K562 (cell line): ENCODE data around the gene PFN3. TPM values are rescaled to one million over a fixed set of nuclear protein-coding genes. Genes with fewer than 3 reads are reported as not detected.
A peak's percentile ranks its signal among the peaks of the same experiment; 100 is the strongest.

Experiments used
- EWSR1 ChIP-seq: fragments of 450-650 bp; IDR thresholded peaks from 2 replicates; pipeline ENCODE4 v1.6.1; 2018; ENCODE audit warnings: borderline replicate concordance, mild to moderate bottlenecking, low read depth, moderate library complexity; ENCODE audit not compliant: partially characterized antibody
- FIP1L1 ChIP-seq: fragments of 200-400 bp; formaldehyde crosslinking; IDR thresholded peaks from 2 replicates; pipeline ENCODE4 v1.6.1; 2018; ENCODE audit warnings: mild to moderate bottlenecking, low read depth, low read length; ENCODE audit not compliant: poor library complexity, severe bottlenecking
- FOS ChIP-seq: IDR thresholded peaks from 3 replicates; pipeline ENCODE4 v1.6.1; 2011; ENCODE audit not compliant: insufficient read length; ENCODE audit errors: extremely low read depth
- HNRNPLL ChIP-seq: fragments of 200-400 bp; formaldehyde crosslinking; IDR thresholded peaks from 2 replicates; pipeline ENCODE4 v1.6.1; 2017; ENCODE audit warnings: low read length, low read depth, mild to moderate bottlenecking; ENCODE audit not compliant: poor library complexity, severe bottlenecking
- PATZ1 ChIP-seq: fragments of 250-450 bp; sonication (Bioruptor Pico); IDR thresholded peaks from 2 replicates; pipeline ENCODE4 v1.5.0; 2020; ENCODE audit warnings: mild to moderate bottlenecking, borderline replicate concordance
- PURB ChIP-seq: sonication (generic); formaldehyde crosslinking; IDR thresholded peaks from 2 replicates; pipeline ENCODE4 v1.9.0; 2021; ENCODE audit warnings: low read depth, mild to moderate bottlenecking, missing genetic modification reagents
- RBM25 ChIP-seq: fragments of 200-400 bp; formaldehyde crosslinking; IDR thresholded peaks from 2 replicates; pipeline ENCODE4 v1.6.1; 2018; ENCODE audit warnings: low read length, low read depth, moderate library complexity; ENCODE audit not compliant: severe bottlenecking
- SP1 ChIP-seq: sonication (generic); formaldehyde crosslinking; IDR thresholded peaks from 2 replicates; pipeline ENCODE4 v1.8.1; 2022; ENCODE audit warnings: mild to moderate bottlenecking, missing genetic modification reagents
- TEAD1 ChIP-seq, 2 experiments: fragments of 450-650 bp in 1 of 2; sonication (generic) in 1 of 2; formaldehyde crosslinking; IDR thresholded peaks; 2 replicates each; pipeline versions ENCODE4 v1.4.0 to v1.8.0; 2020 to 2022; ENCODE audit warnings: mild to moderate bottlenecking in 2 of 2, missing genetic modification reagents in 1 of 2
- XRCC5 ChIP-seq: fragments of 200-400 bp; formaldehyde crosslinking; IDR thresholded peaks from 2 replicates; pipeline ENCODE4 v1.6.1; 2017; ENCODE audit warnings: low read depth, mild to moderate bottlenecking, low read length
- ZBTB26 ChIP-seq: fragments of 450-650 bp; formaldehyde crosslinking; IDR thresholded peaks from 2 replicates; pipeline ENCODE4 v1.4.0; 2022; ENCODE audit warnings: missing genetic modification characterization
- ZBTB40 ChIP-seq, 2 experiments: fragments of 450-650 bp in 1 of 2; sonication (generic) in 1 of 2; formaldehyde crosslinking in 1 of 2; IDR thresholded peaks; 2 replicates each; pipeline versions ENCODE4 v1.7.1 to v1.9.0; 2016 to 2022; ENCODE audit warnings: inconsistent platforms in 1 of 2, mild to moderate bottlenecking in 1 of 2, missing genetic modification reagents in 1 of 2
- ZNF239 ChIP-seq: fragments of 250-450 bp; sonication (Bioruptor Pico); IDR thresholded peaks from 2 replicates; pipeline ENCODE4 v1.4.0; 2020; ENCODE audit warnings: mild to moderate bottlenecking
- polyA plus RNA-seq, 8 experiments: library from polyadenylated mRNA; depleted of rRNA in 4 of 8; stranded (reverse) in 5 of 8; unstranded in 3 of 8; fragments of >200 nt; fragmentation: Nextera tagmentation in 2 of 8; fragmentation: Illumina TruSeq in 1 of 8; extraction: Ambion mirVana in 2 of 8; extraction: Trizol in 1 of 8; gene quantifications; 2 replicates each; pipeline versions ENCODE4 v1.2.1 to v1.2.3, GENCODE V29; 2011 to 2014; ENCODE audit warnings: inconsistent platforms in 1 of 8, missing spikeins in 1 of 8
- total RNA-seq, 7 experiments: library from RNA; depleted of rRNA in 6 of 7; stranded (reverse); fragments of >200 nt in 6 of 7; fragmentation: Illumina TruSeq in 2 of 7; extraction: Trizol in 2 of 7; gene quantifications; 2 replicates each; pipeline versions ENCODE4 v1.2.1 to v1.2.3, GENCODE V29; 2011 to 2021; ENCODE audit warnings: low replicate concordance in 1 of 7

The PFN3 gene
- total and polyA plus RNA-seq, 9 of the 15 experiments (the other 6 are each of a cell fraction or from before 2014, with no cell fraction given): not detected

GRCh38 chr5:177351392-177352329 lies 48.8 kb downstream of the PFN3 start, which contains the start of gene LMAN2 (continued):
- TF ChIP-seq PATZ1 (CRISPR knock-in tag) (no peak), ZNF239 (CRISPR knock-in tag) (no peak), HNRNPLL (no peak), FOS (peak; percentile 97), ZBTB40 (IDR thresholded peaks at IDR 0.05) (peak; percentile 99), ZBTB40 (CRISPR knock-in tag; IDR thresholded peaks at IDR 0.05) (no peak), XRCC5 (peak; percentile 89; the same call in 1 of the 2 replicates), ZBTB26 (peak; percentile 61; the same call in 1 of the 2 replicates), SP1 (CRISPR knock-in tag) (peak; percentile 91), FIP1L1 (peak; percentile 26), RBM25 (peak; percentile 97), PURB (no peak), EWSR1 (no peak), TEAD1 (CRISPR knock-in tag; IDR thresholded peaks at IDR 0.05) (peak in 1 of 2 experiments; percentile 76; a peak in 1 of 4 replicates)
